Measurements from ENCODE around the gene DDR1.
A peak's percentile ranks its signal among the peaks of the same experiment; 100 is the strongest.
"Not testable (repeated sequence)": the region's sequence is repeated elsewhere in the genome, so short reads cannot be mapped to it uniquely, and the experiment has no call there.

DDR1 gene

GRCh38 chr6:30900863-30901417 is 16.6 kb downstream of the DDR1 start:
- H2AFZ ChIP-seq (ENCODE audit: low read depth, low read length, severe bottlenecking): no peak overlapping the region
- H3K27ac ChIP-seq (ENCODE audit: low read depth, low read length): no peak overlapping the region
- H3K4me2 ChIP-seq (ENCODE audit: low read depth, low read length, poor library complexity, severe bottlenecking): no peak overlapping the region
- no peak overlapping the region for H3K4me3 ChIP-seq (ENCODE audit: insufficient read depth, low read length, poor library complexity, severe bottlenecking)
- no peaks in the 10 kb centered on the region for H4K20me1 ChIP-seq (ENCODE audit: low read depth, low read length)
- no peaks in the 10 kb centered on the region for H3K9me3 ChIP-seq (ENCODE audit: insufficient read depth, low read length)
- no peaks in the 10 kb centered on the region for H3K9me2 ChIP-seq (replicated peaks; ENCODE audit: insufficient read depth, low read length)
- H3K9ac ChIP-seq (ENCODE audit: low read length): no peak overlapping the region
- peaks cover 1% of the 10 kb centered on the region; the same call in 1 of the 2 replicates for H3F3A ChIP-seq (ENCODE audit: insufficient read depth)
- no peaks in the 10 kb centered on the region for H3K36me3 ChIP-seq (ENCODE audit: low read length)
- TF ChIP-seq CTCF (IDR thresholded peaks at IDR 0.05; ENCODE audit: insufficient read depth, low read length, poor library complexity, severe bottlenecking) (no peak), EZH2phosphoT487 (conservative IDR thresholded peaks at IDR 0.05; ENCODE audit: low read length) (no peak)
- H3K79me2 ChIP-seq (ENCODE audit: insufficient read depth, low read length): no peaks in the 10 kb centered on the region
- H3K27me3 ChIP-seq (ENCODE audit: low read length): no peaks in the 10 kb centered on the region

- TF ChIP-seq CTCF (IDR thresholded peaks at IDR 0.05; ENCODE audit: insufficient read depth, low read length, poor library complexity, severe bottlenecking) (no peak), EZH2phosphoT487 (conservative IDR thresholded peaks at IDR 0.05; ENCODE audit: low read length) (no peak)
- Histone ChIP-seq H3F3A (ENCODE audit: insufficient read depth) (peaks cover 6% of the 10 kb centered on the region; the same call in 1 of the 2 replicates), H3K79me2 (ENCODE audit: insufficient read depth, low read length) (no peaks in the 10 kb centered on the region)
Measured at GRCh38 chr6:30901436-30901835, 17.1 kb downstream of the DDR1 start.

GRCh38 chr6:30902196-30902595 is 17.9 kb downstream of the DDR1 start:
- not testable (repeated sequence) for H3K27me3 ChIP-seq (ENCODE audit: low read length); H3K9me2 ChIP-seq (replicated peaks; ENCODE audit: insufficient read depth, low read length); H3K4me2 ChIP-seq (ENCODE audit: low read depth, low read length, poor library complexity, severe bottlenecking); H3K4me3 ChIP-seq (ENCODE audit: insufficient read depth, low read length, poor library complexity, severe bottlenecking); H3K79me2 ChIP-seq (ENCODE audit: insufficient read depth, low read length); H4K20me1 ChIP-seq (ENCODE audit: low read depth, low read length); H3F3A ChIP-seq (ENCODE audit: insufficient read depth); H2AFZ ChIP-seq (ENCODE audit: low read depth, low read length, severe bottlenecking); H3K9ac ChIP-seq (ENCODE audit: low read length); H3K9me3 ChIP-seq (ENCODE audit: insufficient read depth, low read length); H3K27ac ChIP-seq (ENCODE audit: low read depth, low read length); H3K36me3 ChIP-seq (ENCODE audit: low read length)

More at GRCh38 chr6:30901436-30901835, 17.1 kb downstream of the DDR1 start:
- Histone ChIP-seq H4K20me1 (ENCODE audit: low read depth, low read length) (no peaks in the 10 kb centered on the region), H2AFZ (ENCODE audit: low read depth, low read length, severe bottlenecking) (no peak overlapping the region), H3K4me3 (ENCODE audit: insufficient read depth, low read length, poor library complexity, severe bottlenecking) (no peak overlapping the region), H3K4me2 (ENCODE audit: low read depth, low read length, poor library complexity, severe bottlenecking) (no peak overlapping the region), H3K9me2 (replicated peaks; ENCODE audit: insufficient read depth, low read length) (no peaks in the 10 kb centered on the region), H3K9ac (ENCODE audit: low read length) (no peak overlapping the region), H3K36me3 (ENCODE audit: low read length) (no peaks in the 10 kb centered on the region), H3K27me3 (ENCODE audit: low read length) (no peaks in the 10 kb centered on the region), H3K9me3 (ENCODE audit: insufficient read depth, low read length) (no peaks in the 10 kb centered on the region), H3K27ac (ENCODE audit: low read depth, low read length) (no peak overlapping the region)

- no peak overlapping the region for H3K4me3 ChIP-seq (ENCODE audit: insufficient read depth, low read length, poor library complexity, severe bottlenecking)
- no peak overlapping the region for H3K4me2 ChIP-seq (ENCODE audit: low read depth, low read length, poor library complexity, severe bottlenecking)
- H3K9me3 ChIP-seq (ENCODE audit: insufficient read depth, low read length): no peaks in the 10 kb centered on the region
- no peaks in the 10 kb centered on the region for H3K79me2 ChIP-seq (ENCODE audit: insufficient read depth, low read length)
- H3K9ac ChIP-seq (ENCODE audit: low read length): no peak overlapping the region
- no peaks in the 10 kb centered on the region for H3K27me3 ChIP-seq (ENCODE audit: low read length)
- TF ChIP-seq CTCF (IDR thresholded peaks at IDR 0.05; ENCODE audit: insufficient read depth, low read length, poor library complexity, severe bottlenecking): no peak
- TF ChIP-seq EZH2phosphoT487 (conservative IDR thresholded peaks at IDR 0.05; ENCODE audit: low read length): no peak
- no peaks in the 10 kb centered on the region for H4K20me1 ChIP-seq (ENCODE audit: low read depth, low read length)
- H3F3A ChIP-seq (ENCODE audit: insufficient read depth): peaks cover 9% of the 10 kb centered on the region; the same call in 1 of the 2 replicates
- no peaks in the 10 kb centered on the region for H3K9me2 ChIP-seq (replicated peaks; ENCODE audit: insufficient read depth, low read length)
- peak overlapping the region; percentile 4 for H2AFZ ChIP-seq (ENCODE audit: low read depth, low read length, severe bottlenecking)
- H3K27ac ChIP-seq (ENCODE audit: low read depth, low read length): no peak overlapping the region
- H3K36me3 ChIP-seq (ENCODE audit: low read length): no peaks in the 10 kb centered on the region
Measured at GRCh38 chr6:30902709-30903108, 18.4 kb downstream of the DDR1 start.
